HG03103 (cell line): ENCODE data around the gene ORAI3.
"Not testable (repeated sequence)": the region's sequence is repeated elsewhere in the genome, so short reads cannot be mapped to it uniquely, and the experiment has no call there.

Experiments
- ATAC-seq: cut with Tn5 transposase; IDR thresholded peaks from one replicate; pipeline ENCODE4 v1.9.1; 2021; ENCODE audit warnings: low read depth; ENCODE audit not compliant: unreplicated experiment

Gene ORAI3

DNA sequence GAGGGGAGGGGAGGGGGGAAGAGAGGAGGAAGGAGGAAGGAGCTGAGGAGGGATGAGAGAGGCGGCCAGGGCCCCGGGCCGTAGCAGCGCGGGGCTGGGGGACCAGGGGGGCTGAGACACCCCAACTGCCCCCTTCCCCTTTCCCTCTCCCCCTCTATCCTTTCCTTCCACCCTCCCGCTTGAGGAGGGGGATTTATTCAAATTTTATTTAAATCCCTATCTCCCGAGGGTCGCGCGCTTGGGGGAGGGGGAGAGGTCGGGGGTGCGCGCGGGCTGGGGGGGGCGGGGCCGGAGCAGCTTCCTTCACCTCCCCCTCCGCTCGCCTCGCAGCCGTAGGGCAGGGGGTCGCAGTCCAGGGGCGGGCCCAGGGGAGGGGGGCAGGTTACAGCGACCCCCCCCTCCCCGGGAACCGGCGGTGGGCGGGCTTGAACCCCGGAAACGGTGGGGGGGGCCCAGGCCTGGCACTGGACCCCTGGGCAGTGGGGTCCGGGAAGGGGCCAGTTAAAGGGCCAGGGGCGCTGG, 25.3 kb upstream of the ORAI3 start, which contains the start of gene FBXL19:
Gene FBXL19, plus strand, starts transcription at position 19 of the 522 bp plus-strand sequence. CDS start 2,183 bp downstream, outside the sequence.
- ATAC-seq = no peak

DNA sequence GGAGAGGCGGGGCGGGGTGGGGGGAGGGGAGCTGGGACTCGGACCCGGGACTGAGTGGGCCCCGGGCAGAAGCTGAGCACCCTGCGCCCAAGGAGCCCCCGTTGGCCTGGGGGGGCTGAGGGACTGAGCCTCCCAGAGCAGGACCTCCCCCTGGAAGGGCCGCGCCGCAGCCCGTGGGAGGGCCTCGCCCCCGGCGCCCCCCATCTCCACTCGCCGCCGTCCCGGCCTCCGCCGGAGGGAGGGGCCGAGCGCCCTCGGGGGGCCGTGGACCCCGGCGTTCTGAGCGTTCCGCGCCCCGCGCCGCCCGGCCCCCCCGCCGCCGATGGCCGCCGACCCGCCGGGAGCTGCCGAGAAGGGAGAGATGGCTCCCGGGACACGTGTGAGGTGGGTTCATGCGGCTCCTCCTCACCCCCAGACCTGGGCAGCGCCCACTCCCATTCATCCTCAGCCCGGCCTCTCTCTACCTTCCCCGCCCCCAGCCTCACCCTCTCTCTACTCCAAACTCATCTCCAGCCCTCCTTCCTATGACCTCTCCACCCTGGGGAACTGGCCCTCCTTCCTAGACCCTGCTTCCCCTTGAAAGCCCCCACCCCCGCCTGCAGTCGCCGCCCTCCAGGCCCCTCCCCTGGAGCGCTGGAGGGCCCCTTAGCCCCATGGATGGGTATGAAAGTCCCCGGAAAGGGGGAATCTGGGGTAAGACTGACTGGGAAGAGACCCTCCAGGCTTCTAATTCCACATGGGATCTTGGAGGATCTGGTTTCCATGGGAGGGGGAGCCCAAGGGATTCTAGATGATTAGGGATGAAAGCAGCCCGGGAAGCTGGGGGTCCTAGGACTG, 24.6 kb upstream of the ORAI3 start:
- no peak for ATAC-seq

DNA sequence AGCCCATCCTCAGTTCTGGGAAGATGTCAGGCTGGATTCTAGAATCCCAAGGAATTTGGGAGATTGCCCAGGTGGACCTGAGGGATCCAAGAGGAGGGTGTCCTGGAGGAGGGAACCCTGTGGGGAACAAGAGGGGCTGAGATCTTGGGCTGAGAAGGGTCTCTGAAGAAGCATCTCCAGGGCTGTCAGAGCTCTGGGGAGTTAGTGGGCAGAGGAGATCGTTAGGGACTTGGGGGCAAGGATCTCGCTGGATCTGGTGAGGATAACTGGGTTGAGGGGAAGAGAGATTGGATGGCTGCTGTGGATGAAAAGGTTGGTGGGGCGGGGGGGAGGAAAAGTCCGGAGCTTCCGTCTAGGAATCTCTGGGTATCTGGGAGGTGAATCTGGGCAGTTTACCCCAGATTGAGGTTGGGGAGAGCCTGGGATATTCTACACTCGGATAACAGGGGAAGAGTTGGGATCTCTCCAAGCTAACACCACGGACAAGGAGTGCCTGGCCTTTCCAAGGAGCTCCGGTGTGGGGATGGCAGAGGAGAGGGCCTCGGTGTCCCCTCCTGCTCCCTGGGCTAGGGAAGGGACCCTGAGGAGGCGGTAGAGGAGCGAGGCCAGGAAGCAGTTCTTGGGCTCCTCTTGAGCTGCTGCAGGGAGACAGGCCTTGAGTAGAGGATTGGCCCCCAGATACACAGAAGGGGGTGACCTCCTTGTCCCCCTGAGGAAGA, 23.8 kb upstream of the ORAI3 start:
- no peak for ATAC-seq

DNA sequence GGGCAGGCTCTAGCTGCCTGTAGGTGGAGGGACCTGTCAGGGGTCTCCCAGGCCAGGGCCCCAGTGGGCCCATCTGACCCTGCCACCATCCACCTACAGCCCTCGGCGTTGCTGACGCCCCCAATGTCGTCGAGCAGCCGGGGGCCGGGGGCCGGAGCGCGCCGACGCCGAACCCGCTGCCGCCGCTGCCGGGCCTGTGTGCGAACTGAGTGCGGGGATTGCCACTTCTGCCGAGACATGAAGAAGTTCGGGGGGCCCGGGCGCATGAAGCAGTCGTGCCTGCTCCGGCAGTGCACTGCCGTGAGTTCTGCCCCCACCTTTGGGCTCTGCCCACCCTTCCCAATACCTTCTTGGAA, 23.3 kb upstream of the ORAI3 start:
- ATAC-seq = no peak

DNA sequence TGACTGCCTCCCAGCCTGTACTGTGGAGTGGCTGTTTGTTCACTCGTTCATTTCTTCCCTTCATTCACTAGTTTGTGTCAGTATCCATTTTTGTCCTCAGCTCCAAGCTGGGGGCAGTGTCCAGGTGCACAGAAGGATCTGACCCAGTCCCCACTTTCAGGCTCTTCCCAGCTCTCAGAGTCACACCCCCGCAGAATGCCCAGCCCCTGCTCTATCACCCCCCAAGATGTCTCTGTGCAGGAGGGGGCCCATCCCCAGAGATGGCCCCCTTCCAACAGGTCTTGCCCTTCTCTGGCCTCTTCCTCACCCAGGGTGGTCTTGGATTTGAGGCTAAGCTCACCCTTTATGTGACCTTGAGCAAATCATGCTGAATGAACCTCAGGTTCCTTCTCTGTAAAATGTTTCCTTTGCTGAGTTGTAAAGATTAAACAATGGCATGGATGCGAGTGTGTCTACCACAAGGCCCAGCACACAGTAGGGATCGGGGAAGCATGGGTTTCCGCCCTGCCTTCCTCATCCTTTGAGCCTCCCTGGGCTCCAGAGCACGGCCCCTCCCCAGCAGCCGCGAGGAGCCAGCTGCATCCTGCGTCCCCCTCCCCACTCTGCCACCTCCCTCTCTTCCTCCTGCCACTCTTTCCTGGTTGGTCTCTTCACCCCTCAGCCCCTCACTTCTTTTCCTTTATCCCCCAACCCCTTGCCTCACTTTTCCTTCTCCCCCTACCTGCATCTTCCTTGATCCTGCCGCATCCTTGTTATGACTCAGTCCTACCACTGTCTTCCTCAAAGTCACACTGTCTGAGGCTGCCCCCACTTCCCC, 22.7 kb upstream of the ORAI3 start:
- no peak for ATAC-seq

DNA sequence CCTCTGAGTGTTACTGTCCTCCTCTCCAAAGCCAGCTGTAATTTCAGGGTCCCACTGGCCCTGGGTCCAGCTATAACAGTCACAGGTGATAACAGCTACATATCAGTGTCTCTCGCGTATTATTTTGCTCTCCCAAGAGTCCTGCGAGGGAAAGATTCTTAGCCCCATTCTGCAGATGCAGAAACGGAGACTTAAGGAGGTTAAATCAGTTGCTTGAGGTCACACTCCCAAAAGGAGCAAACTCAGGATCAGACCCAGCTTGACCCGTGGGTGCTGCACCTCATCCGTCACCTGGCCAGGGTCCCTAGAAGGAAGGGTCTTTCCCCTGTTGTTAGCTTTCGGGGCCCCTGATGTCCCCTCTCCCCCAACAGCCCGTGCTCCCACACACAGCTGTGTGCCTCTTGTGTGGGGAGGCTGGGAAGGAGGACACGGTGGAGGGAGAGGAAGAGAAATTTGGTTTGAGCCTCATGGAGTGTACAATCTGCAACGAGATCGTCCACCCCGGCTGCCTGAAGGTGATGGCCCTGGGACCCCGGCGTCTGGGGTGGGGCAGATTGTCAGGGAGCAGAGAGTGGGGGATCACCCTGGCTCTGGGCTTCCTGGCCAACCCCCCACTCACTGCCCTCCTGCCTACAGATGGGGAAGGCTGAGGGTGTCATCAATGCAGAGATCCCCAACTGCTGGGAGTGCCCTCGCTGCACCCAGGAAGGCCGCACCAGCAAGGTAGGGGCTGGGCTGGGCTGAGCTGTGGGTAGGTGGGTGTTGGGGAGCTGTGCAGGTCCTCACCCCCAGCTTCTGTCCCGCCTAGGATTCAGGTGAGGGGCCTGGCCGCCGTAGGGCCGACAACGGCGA, 21.7 kb upstream of the ORAI3 start:
- no peak for ATAC-seq

DNA sequence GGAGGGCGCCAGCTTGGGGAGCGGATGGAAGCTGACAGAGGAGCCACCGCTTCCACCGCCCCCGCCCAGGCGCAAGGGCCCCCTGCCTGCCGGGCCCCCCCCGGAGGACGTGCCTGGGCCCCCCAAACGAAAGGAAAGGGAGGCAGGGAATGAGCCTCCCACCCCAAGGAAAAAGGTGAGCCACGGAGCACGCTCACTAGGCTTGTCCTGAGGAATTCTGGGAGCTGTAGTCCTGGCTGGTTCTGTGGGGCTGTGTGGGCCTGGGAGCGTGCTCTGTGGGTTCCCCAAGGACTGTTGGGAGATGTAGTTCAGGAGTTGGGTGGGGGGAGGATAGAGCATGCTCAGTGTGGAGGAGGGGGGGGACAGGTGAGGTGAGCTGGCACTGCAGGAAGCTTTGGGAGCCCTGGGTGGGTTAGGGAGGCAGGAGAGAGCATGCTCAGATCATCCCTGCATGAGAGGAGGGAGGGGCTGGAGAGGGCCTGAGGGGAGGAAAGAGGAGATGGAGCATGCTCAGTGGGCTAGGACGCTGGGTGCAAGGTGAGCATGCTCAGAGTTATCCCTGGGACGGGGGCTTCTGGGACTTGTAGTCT, 21.0 kb upstream of the ORAI3 start:
- no peak for ATAC-seq

DNA sequence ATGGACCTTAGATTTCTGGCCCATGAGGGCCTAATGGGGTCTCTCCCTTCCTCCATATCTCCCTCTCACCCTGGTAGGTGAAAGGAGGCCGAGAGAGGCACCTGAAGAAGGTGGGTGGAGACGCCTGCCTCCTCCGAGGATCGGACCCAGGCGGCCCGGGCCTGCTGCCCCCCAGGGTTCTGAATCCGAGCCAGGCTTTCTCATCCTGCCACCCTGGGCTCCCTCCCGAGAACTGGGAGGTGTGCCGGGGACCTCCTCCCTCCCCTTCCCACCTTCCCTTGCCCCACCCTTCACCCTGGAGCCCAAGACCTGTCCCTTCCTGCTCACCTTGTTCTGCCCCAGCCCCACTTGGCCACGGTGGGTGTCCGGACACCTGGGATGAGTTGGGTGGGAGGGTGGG, 20.5 kb upstream of the ORAI3 start:
- no peak for ATAC-seq

DNA sequence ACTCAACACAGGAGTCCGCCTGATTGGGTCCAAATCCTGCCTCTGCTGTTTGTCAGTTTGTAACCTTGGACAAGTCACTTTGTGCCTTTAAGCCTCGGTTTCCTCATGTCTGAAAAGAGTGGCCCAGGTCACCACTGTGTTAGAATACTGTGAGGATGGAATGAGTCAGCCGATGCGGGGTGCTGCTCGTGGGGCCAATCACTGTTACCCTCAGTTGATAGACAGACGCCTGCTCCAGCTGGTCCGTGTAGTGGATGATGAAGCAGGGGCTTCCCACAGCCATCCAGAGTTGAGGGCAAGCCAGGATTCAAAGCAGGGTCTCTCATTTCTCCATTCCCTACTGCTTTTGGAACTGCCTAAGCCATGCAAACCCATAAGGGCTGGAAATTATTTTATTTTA, 19.7 kb upstream of the ORAI3 start:
- ATAC-seq = no peak

DNA sequence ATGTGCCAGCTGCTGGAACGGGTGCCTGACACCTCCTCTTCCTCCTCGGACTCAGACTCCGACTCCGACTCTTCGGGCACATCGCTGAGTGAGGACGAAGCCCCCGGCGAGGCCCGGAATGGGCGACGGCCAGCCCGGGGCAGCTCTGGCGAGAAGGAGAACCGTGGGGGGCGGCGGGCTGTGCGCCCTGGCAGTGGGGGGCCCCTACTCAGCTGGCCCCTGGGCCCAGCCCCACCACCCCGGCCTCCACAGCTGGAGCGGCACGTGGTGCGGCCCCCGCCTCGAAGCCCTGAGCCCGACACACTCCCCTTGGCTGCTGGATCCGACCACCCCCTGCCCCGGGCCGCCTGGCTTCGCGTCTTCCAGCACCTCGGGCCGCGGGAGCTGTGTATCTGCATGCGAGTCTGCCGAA, 18.7 kb upstream of the ORAI3 start:
- ATAC-seq = no peak

DNA sequence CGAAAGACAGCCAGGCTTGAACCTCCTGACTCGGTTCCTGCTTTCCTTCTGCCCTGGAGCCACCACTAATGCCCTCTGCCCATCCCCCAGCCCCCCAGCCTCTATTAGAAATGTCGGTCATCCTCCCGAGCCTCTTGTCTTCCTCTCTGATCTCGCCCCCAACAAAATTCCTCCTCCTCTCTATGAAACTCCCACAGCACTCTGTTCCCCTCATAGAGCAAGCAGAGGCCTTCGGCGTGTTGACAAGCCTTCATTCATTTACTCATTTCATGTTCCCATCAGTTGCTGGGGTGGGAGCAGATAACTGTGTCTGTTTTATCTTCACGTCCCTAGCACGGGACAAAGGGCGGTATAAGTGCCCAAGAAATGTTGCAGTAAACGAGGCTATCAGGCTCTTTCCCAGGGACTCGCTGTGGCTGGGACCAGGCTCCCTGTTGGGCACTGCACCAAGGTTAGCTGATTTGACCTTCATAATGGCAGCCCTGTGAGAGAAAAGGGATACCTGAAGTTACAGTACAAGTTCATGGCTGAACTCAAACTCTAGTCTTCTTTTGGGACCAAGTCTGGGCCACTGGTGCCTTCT, 17.7 kb upstream of the ORAI3 start:
- ATAC-seq = no peak

DNA sequence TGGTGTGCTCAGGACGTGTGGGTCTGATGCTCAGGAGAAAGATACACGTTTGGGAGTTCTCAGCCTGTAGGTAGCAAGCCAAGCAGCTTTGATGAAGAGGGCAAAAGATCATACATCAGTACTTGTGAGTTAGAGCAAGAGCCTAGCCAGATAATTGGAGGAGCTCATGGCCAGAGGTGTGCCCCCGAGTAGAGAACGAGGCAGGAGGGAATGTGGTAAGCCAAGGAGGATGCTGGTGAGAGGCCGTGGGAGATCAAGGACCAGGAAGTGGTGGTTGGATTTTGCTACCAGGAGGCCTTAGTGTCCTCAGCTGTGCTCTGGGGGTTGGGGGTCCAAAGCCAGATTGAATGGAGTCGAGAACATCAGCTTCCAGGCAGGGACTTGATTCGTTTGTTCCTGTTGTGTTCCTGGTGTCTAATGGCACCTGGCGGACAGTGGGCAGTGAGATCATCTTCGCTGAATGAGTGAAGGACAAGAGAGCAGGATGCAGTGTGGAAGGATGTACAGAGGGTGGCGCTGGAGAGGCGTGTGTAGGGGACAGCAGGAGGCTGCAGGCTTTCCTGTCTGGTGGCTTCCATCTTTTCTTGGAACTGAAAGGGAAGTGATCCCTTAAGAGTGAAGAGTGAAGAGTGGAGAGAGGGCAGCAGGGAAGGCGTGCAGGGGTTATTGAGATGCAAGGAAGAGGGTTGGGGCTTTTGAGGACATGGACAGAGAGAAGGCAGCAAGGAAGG, 13.9 kb upstream of the ORAI3 start:
- ATAC-seq = no peak

DNA sequence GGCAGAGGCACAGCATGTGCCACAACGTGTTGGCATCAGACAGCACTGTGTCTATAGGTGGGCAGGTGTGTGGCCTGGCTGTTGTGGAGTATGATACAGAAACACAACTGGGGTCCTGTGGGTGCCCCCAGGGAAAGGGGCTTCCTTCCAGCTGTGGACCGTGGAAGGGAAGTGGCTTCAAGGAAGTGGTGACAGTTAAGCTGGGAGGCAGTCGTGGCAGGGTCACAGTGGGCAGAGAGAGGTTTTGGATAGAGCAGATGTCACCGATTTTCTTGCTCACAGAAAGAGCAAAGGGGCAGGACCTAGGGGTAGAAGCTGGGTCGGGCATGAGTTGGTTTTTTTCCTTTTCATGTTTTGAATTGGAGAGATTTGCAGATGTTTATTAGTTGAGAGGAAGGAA, 11.2 kb upstream of the ORAI3 start:
- ATAC-seq = no peak

DNA sequence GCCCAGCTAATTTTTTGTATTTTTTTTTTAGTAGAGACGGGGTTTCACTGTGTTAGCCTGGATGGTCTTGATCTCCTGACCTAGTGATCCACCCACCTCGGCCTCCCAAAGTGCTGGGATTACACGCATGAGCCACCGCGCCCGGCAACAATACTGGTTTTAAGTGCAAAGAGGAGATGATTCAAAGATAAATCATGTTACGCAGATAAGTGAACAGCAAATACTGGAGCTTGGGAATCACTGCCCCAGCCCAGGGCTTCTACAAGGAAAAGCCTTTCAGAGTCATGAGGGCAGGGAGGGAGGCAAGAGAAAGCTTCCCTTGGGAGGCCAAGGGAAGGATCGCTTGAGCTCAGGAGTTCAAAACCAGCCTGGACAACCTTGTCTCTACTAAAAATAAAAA, 9.3 kb upstream of the ORAI3 start:
- ATAC-seq = not testable (repeated sequence)

DNA sequence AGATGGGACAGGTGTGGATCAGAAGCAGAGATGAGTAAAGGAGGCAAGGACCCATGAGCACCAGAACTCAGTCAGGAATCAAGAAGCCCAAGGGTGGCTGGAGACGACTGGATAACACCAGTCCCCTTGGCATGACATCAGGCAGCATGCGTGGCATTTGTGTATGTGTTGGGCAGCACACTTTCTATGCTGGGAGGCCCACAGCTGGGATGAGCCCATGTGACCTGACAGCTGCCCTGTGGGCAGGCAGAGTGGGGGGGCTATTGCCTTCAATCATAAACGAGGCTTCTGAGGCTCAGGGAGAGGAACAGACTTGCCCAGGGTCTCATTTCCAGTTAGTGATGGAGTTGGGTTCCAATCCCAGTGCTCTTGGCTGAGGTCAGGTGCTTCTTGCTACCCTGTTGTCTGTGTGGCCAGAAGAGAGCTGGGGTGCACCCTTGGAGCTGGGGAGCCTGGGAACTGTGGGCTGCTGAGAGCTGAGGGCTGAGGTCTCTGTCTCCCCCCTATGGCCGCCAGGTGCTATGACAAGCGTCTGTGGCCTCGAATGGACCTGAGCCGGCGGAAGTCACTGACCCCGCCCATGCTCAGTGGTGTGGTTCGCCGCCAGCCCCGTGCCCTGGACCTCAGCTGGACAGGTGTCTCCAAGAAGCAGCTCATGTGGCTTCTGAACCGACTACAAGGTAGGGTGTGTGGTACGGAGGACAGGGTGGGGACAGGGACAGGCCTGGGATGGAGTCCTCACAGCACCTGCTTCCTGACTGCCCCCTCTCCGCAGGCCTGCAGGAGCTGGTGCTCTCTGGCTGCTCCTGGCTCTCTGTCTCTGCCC, 7.1 kb upstream of the ORAI3 start:
- peak; percentile 87 for ATAC-seq

DNA sequence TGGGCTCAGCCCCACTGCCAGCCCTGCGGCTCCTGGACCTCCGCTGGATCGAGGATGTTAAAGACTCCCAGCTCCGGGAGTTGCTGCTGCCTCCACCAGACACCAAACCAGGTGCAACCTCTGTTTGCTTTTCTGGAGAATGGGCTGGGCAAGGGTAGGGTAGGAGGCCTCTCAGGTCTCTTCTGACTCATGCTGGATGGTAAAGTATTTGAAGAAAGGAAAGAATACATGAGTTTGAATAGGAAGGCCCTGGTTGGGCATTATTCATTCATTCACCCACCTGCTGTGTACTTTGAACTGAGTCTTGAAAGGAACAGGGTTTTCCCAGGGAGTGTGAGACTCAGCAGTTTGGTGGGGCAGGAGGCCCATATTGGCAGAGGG, 6.5 kb upstream of the ORAI3 start:
- no peak for ATAC-seq

DNA sequence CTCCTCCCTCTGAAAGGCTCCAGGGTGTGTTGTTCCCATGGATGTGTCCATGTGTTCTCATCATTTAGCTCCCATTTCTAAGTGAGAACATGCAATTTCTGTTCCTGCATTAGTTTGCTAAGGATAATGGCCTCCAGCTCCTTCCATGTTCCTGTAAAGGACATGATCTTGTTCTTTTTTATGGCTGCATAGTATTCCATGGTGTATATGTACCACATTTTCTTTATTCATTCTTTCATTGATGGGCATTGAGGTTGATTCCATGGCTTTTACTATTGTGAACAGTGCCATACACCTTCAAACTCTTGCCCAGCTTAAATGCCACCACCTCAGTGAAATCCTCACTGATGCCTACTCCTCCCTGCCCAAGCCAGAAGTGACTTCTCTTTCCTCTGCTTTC, 4.5 kb upstream of the ORAI3 start:
- no peak for ATAC-seq
